K562 (cell line): ENCODE measurements around the gene PPP4R3B. TPM values are rescaled to one million over a fixed set of nuclear protein-coding genes. Genes with fewer than 3 reads are reported as not detected.
A peak's percentile ranks its signal among the peaks of the same experiment; 100 is the strongest.

Experiments
- ATAC-seq: fragments of 200-7000 bp; cut with Tn5 transposase; 3 replicates; pipeline ENCODE4 v1.9.1; 2020; ENCODE audit warnings: moderate library complexity
- BruUV-seq: library from RNA; stranded (reverse); fragments of 400-500 nt; replicated peaks from 2 replicates; lab custom pipeline; 2021; lab: Mats Ljungman, UMichigan
- CTCF ChIA-PET: fragments of 300-600 bp; formaldehyde crosslinking; extraction: SDS; loops from one replicate; lab custom pipeline; 2021; ENCODE audit warnings: low intra/inter-chr PET ratio; lab: Yijun Ruan, JAX
- POLR2A ChIA-PET: fragments of 300-600, 350-650 bp; sonication (Branson Sonifier 250); formaldehyde crosslinking; extraction: SDS; loops from one replicate; lab custom pipeline; 2021; ENCODE audit warnings: antibody characterized with exemption, inconsistent platforms; lab: Yijun Ruan, JAX
- DNase-seq, 4 experiments: peaks; one replicate each; pipeline versions ENCODE4 v3.0.0 to v3.0.0-alpha.2; 2011 to 2018; ENCODE audit warnings: low spot score in 3 of 4, mixed read lengths in 3 of 4; ENCODE audit errors: extremely low read depth in 1 of 4
- FAIRE-seq: peaks from 2 replicates; lab custom pipeline; 2011; peaks lifted over from hg19 to GRCh38; lab: Jason Lieb, UNC
- H2AFZ ChIP-seq: 2 replicates; pipeline ENCODE4 v1.6.0; 2011; ENCODE audit warnings: low read depth, low read length, control low read depth, inconsistent platforms
- H3K27ac ChIP-seq: fragments of 200-600 bp; 3 replicates; pipeline ENCODE4 v1.8.0; 2011; ENCODE audit warnings: low read depth, mild to moderate bottlenecking, control low read depth, inconsistent platforms, low read length, moderate library complexity, mixed read lengths; ENCODE audit errors: extremely low read depth
- H3K27me3 ChIP-seq, 2 experiments: fragments of 300-600 bp in 1 of 2; 2 replicates in 1 of 2; 3 replicates in 1 of 2; pipeline versions ENCODE4 v1.6.0 to v1.8.0; 2011; ENCODE audit warnings: inconsistent platforms in 2 of 2, low read length in 2 of 2, mild to moderate bottlenecking in 1 of 2, mixed read lengths in 1 of 2, moderate library complexity in 1 of 2; ENCODE audit not compliant: control insufficient read depth in 2 of 2, insufficient read depth in 2 of 2
- H3K36me3 ChIP-seq: fragments of 300-600 bp; 3 replicates; pipeline ENCODE4 v1.8.0; 2011; ENCODE audit warnings: mild to moderate bottlenecking, low read length, inconsistent platforms; ENCODE audit not compliant: control insufficient read depth, insufficient read depth
- H3K4me1 ChIP-seq, 2 experiments: fragments of 200-600 bp in 1 of 2; replicated peaks in 1 of 2; 2 replicates in 1 of 2; 3 replicates in 1 of 2; pipeline versions ENCODE4 v1.5.1 to v1.8.0; 2011; ENCODE audit warnings: inconsistent platforms in 2 of 2, low read length in 2 of 2, mild to moderate bottlenecking in 1 of 2, mixed read lengths in 1 of 2, moderate library complexity in 1 of 2; ENCODE audit not compliant: control insufficient read depth in 2 of 2, insufficient read depth in 2 of 2
- H3K4me2 ChIP-seq: 2 replicates; pipeline ENCODE4 v1.6.1; 2011; ENCODE audit warnings: low read length, control low read depth, inconsistent platforms, mixed read lengths; ENCODE audit not compliant: insufficient read depth
- H3K4me3 ChIP-seq: fragments of 200-600 bp; sonication (generic), shearing (Covaris generic); 2 replicates; pipeline ENCODE4 v1.5.1; 2016; ENCODE audit warnings: control low read depth, inconsistent platforms
- H3K79me2 ChIP-seq: fragments of 200-600 bp; 3 replicates; pipeline ENCODE4 v1.8.0; 2011; ENCODE audit warnings: low read length, inconsistent platforms; ENCODE audit not compliant: control insufficient read depth, insufficient read depth
- H3K9ac ChIP-seq, 2 experiments: 2 replicates each; pipeline versions ENCODE4 v1.6.0 to v1.6.1; 2011; ENCODE audit warnings: low read depth in 2 of 2, low read length in 2 of 2, control low read depth in 1 of 2, inconsistent platforms in 1 of 2, mild to moderate bottlenecking in 1 of 2, mixed read lengths in 1 of 2; ENCODE audit not compliant: insufficient read depth in 1 of 2
- H3K9me1 ChIP-seq: one replicate; pipeline ENCODE4 v1.6.0; 2011; ENCODE audit warnings: inconsistent platforms, mild to moderate bottlenecking, low read length, moderate library complexity; ENCODE audit not compliant: control insufficient read depth, insufficient read depth
- H3K9me3 ChIP-seq: replicated peaks from 2 replicates; pipeline ENCODE4 v1.5.1; 2011; ENCODE audit warnings: low read depth, low read length, inconsistent platforms; ENCODE audit not compliant: control insufficient read depth, insufficient read depth
- H4K20me1 ChIP-seq: replicated peaks from 2 replicates; pipeline ENCODE4 v1.6.1; 2011; ENCODE audit warnings: low read length, inconsistent platforms, mixed read lengths; ENCODE audit not compliant: control insufficient read depth, insufficient read depth
- CREB3 ChIP-seq: fragments of 450-650 bp; conservative IDR thresholded peaks from 2 replicates; pipeline ENCODE4 v1.6.1; 2016; ENCODE audit warnings: missing genetic modification characterization, low read depth, mild to moderate bottlenecking, missing compliant biosample characterization, moderate library complexity
- CTCFL ChIP-seq: IDR thresholded peaks from 2 replicates; pipeline ENCODE4 v1.6.1; 2011; ENCODE audit warnings: borderline replicate concordance, low read depth, mild to moderate bottlenecking, moderate library complexity, low read length; ENCODE audit not compliant: insufficient read depth, poor library complexity, severe bottlenecking
- EP300 ChIP-seq: IDR thresholded peaks from 2 replicates; pipeline ENCODE4 v1.6.1; 2012; ENCODE audit warnings: low read length, improper control_type of control experiment
- KAT8 ChIP-seq: fragments of 450-650 bp; IDR thresholded peaks from 2 replicates; pipeline ENCODE4 v1.6.1; 2016; ENCODE audit warnings: low read depth, mild to moderate bottlenecking
- KLF10 ChIP-seq: fragments of 250-450 bp; sonication (Bioruptor Pico); IDR thresholded peaks from 2 replicates; pipeline ENCODE4 v1.6.1; 2021; ENCODE audit warnings: matching md5 sums
- KLF13 ChIP-seq: fragments of 450-650 bp; IDR thresholded peaks from 2 replicates; pipeline ENCODE4 v1.6.1; 2016; ENCODE audit warnings: missing genetic modification characterization, low read depth, mild to moderate bottlenecking, missing compliant biosample characterization, moderate library complexity, borderline replicate concordance
- MAZ ChIP-seq, 2 experiments: fragments of 450-650 bp in 1 of 2; sonication (generic) in 1 of 2; formaldehyde crosslinking; IDR thresholded peaks in 1 of 2; conservative IDR thresholded peaks in 1 of 2; 2 replicates each; pipeline versions ENCODE4 v1.4.0 to v1.5.0; 2020; ENCODE audit warnings: mild to moderate bottlenecking in 1 of 2, missing genetic modification reagents in 1 of 2
- SMARCC2 ChIP-seq: fragments of 450-650 bp; IDR thresholded peaks from 2 replicates; pipeline ENCODE4 v1.6.1; 2017; ENCODE audit warnings: antibody characterized with exemption, moderate library complexity, mild to moderate bottlenecking, low read depth
- ZNF212 ChIP-seq: fragments of 450-650 bp; formaldehyde crosslinking; IDR thresholded peaks from 2 replicates; pipeline ENCODE4 v1.4.0; 2020; ENCODE audit warnings: mild to moderate bottlenecking
- ZNF583 ChIP-seq: fragments of 250-450 bp; sonication (Bioruptor Pico); IDR thresholded peaks from 2 replicates; pipeline ENCODE4 v1.4.0; 2020
- ZNF76 ChIP-seq: fragments of 250-450 bp; sonication (Bioruptor Pico); IDR thresholded peaks from 2 replicates; pipeline ENCODE4 v1.4.0; 2020; ENCODE audit warnings: mild to moderate bottlenecking, moderate library complexity, borderline replicate concordance
- WGBS: fragments of 100-300 bp; shearing (Covaris generic); methylation state at CpG from one replicate; pipeline ENCODE4 v1.1.6; 2016; ENCODE audit warnings: low coverage, mixed read lengths; ENCODE audit not compliant: insufficient coverage; ENCODE audit errors: missing lambda C conversion rate; 5-methylcytosine and 5-hydroxymethylcytosine counted together
- in situ Hi-C: fragments of 300-500 bp; cut with MboI; formaldehyde crosslinking; loops from 4 replicates; pipeline ENCODE4 v1.15.0; 2018; ENCODE audit warnings: inconsistent platforms, mixed read lengths
- intact Hi-C: fragments of 100-400 bp; cut with micrococcal nuclease; formaldehyde crosslinking; loops from 2 replicates; pipeline ENCODE4 v1.14.2; 2022
- polyA plus RNA-seq, 8 experiments: library from polyadenylated mRNA; depleted of rRNA in 4 of 8; stranded (reverse) in 5 of 8; unstranded in 3 of 8; fragments of >200 nt; fragmentation: Nextera tagmentation in 2 of 8; fragmentation: Illumina TruSeq in 1 of 8; extraction: Ambion mirVana in 2 of 8; extraction: Trizol in 1 of 8; gene quantifications; 2 replicates each; pipeline versions ENCODE4 v1.2.1 to v1.2.3, GENCODE V29; 2011 to 2014; ENCODE audit warnings: inconsistent platforms in 1 of 8, missing spikeins in 1 of 8
- total RNA-seq, 7 experiments: library from RNA; depleted of rRNA in 6 of 7; stranded (reverse); fragments of >200 nt in 6 of 7; fragmentation: Illumina TruSeq in 2 of 7; extraction: Trizol in 2 of 7; gene quantifications; 2 replicates each; pipeline versions ENCODE4 v1.2.1 to v1.2.3, GENCODE V29; 2011 to 2021; ENCODE audit warnings: low replicate concordance in 1 of 7
- TF ChIP-seq, protein P1 (sequence below): fragments of 250-450 bp; sonication (Bioruptor Pico); IDR thresholded peaks from 2 replicates; pipeline ENCODE4 v1.8.0; 2022; ENCODE audit warnings: moderate library complexity, mild to moderate bottlenecking, inconsistent platforms

The PPP4R3B gene
- total and polyA plus RNA-seq, 9 of the 15 experiments (the other 6 are each of a cell fraction or from before 2014, with no cell fraction given): 13.2 to 59.2 (median 41.9) TPM

GRCh38 chr2:55498582-55498981 is 118.8 kb downstream of the PPP4R3B start:
- 44% methylated on average over 6 of the region's 6 CpGs for WGBS
- H3K27ac ChIP-seq: no peak overlapping the region

More at GRCh38 chr2:55498582-55498981, 118.8 kb downstream of the PPP4R3B start:
- DNase-seq (no peak), ATAC-seq (no peak), FAIRE-seq (no peak)
- Histone ChIP-seq H3K4me1 (no peaks in the 10 kb centered on the region; a peak in 3 of 5 replicates), H3K9ac (no peak overlapping the region), H3K9me3 (no peaks in the 10 kb centered on the region), H3K79me2 (no peaks in the 10 kb centered on the region), H3K36me3 (no peaks in the 10 kb centered on the region), H3K4me2 (no peak overlapping the region), H3K27me3 (no peaks in the 10 kb centered on the region), H3K9me1 (no peaks in the 10 kb centered on the region), H3K4me3 (no peak overlapping the region), H2AFZ (0 out of 2 replicates have a peak overlapping the region, but pooled peaks have one; percentile 7), H4K20me1 (no peaks in the 10 kb centered on the region)
- in situ Hi-C loops (no loop called here), intact Hi-C loops (no loop called here)
- TF ChIP-seq KLF10 (no peak), KLF13 (tag) (no peak), ZNF583 (CRISPR knock-in tag) (no peak), SMARCC2 (no peak), MAZ (CRISPR knock-in tag; conservative IDR thresholded peaks at IDR 0.05 in 1 of 2, IDR thresholded peaks at IDR 0.05 in 1 of 2) (no peak), ZNF76 (CRISPR knock-in tag) (no peak), ZNF212 (CRISPR knock-in tag) (no peak), CTCFL (no peak), CREB3 (tag) (no peak), EP300 (no peak), KAT8 (no peak)
- TF ChIP-seq, protein P1, sequence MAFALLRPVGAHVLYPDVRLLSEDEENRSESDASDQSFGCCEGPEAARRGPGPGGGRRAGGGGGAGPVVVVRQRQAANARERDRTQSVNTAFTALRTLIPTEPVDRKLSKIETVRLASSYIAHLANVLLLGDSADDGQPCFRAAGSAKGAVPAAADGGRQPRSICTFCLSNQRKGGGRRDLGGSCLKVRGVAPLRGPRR (CRISPR knock-in tag): no peak
- ChIA-PET CTCF (no interaction called here), POLR2A (interaction anchor here (1.4 kb wide), 2 partner anchors 9 to 11 kb away, joined by 4 read pairs; no protein-coding TSS in a partner anchor)
- no TSS peak for BruUV-seq
